OCI-LY7 (cell line): ENCODE measurements around the gene AGTRAP. TPM values are rescaled to one million over a fixed set of nuclear protein-coding genes. Genes with fewer than 3 reads are reported as not detected.

ENCODE experiments used
- BruUV-seq: library from RNA; stranded (reverse); fragments of 400-500 nt; replicated peaks from 2 replicates; lab custom pipeline; 2021; lab: Mats Ljungman, UMichigan
- CTCF ChIA-PET: fragments of 300-600 bp; sonication (Branson Sonifier 250); formaldehyde crosslinking; loops from one replicate; lab custom pipeline; 2022; ENCODE audit warnings: antibody characterized with exemption; ENCODE audit not compliant: unreplicated experiment; lab: Charles Lee
- POLR2A ChIA-PET: fragments of 300-600 bp; sonication (Branson Sonifier 250); formaldehyde crosslinking; loops from one replicate; lab custom pipeline; 2022; ENCODE audit warnings: antibody characterized with exemption; lab: Charles Lee
- DNase-seq: peaks from one replicate; pipeline ENCODE4 v3.0.0-alpha.2; 2015; ENCODE audit warnings: low spot score
- H2AFZ ChIP-seq: fragments of 200-600 bp; sonication (generic), shearing (Covaris generic); 2 replicates; pipeline ENCODE4 v1.6.1; 2014; ENCODE audit warnings: mild to moderate bottlenecking, antibody characterized with exemption, low read length, moderate library complexity
- H3K27ac ChIP-seq: fragments of 200-600 bp; sonication (generic); 2 replicates; pipeline ENCODE4 v1.5.1; 2014; ENCODE audit warnings: mixed run types, low read depth, mild to moderate bottlenecking, moderate library complexity, low read length, inconsistent platforms; ENCODE audit not compliant: poor library complexity, severe bottlenecking
- H3K36me3 ChIP-seq: fragments of 200-600 bp; sonication (generic); 2 replicates; pipeline ENCODE4 v1.6.1; 2014; ENCODE audit warnings: mild to moderate bottlenecking, antibody characterized with exemption, low read length, moderate library complexity, mixed read lengths; ENCODE audit not compliant: insufficient read depth
- H3K4me1 ChIP-seq: fragments of 200-600 bp; sonication (generic); 2 replicates; pipeline ENCODE4 v1.5.1; 2014; ENCODE audit warnings: mild to moderate bottlenecking, low read length; ENCODE audit not compliant: insufficient read depth, poor library complexity, severe bottlenecking
- H3K4me2 ChIP-seq: fragments of 200-600 bp; sonication (generic); 2 replicates; pipeline ENCODE4 v1.6.1; 2014; ENCODE audit warnings: mild to moderate bottlenecking, low read length
- H3K4me3 ChIP-seq: fragments of 200-600 bp; sonication (generic); 2 replicates; pipeline ENCODE4 v1.5.1; 2014; ENCODE audit warnings: mild to moderate bottlenecking, low read depth, low read length; ENCODE audit not compliant: poor library complexity, severe bottlenecking
- H3K79me2 ChIP-seq: fragments of 200-600 bp; sonication (generic); 2 replicates; pipeline ENCODE4 v1.6.1; 2016; ENCODE audit warnings: low read depth, mild to moderate bottlenecking, low read length, moderate library complexity, mixed read lengths; ENCODE audit not compliant: insufficient read depth
- H3K9me2 ChIP-seq: fragments of 200-600 bp; sonication (generic); 2 replicates; pipeline ENCODE4 v1.6.1; 2016; ENCODE audit warnings: mild to moderate bottlenecking, low read length, mixed read lengths; ENCODE audit not compliant: insufficient read depth
- H3K9me3 ChIP-seq: fragments of 200-600 bp; sonication (generic); 2 replicates; pipeline ENCODE4 v1.6.1; 2014; ENCODE audit warnings: mild to moderate bottlenecking, mixed run types, low read length, mixed read lengths
- H4K20me1 ChIP-seq: fragments of 200-600 bp; sonication (generic); 2 replicates; pipeline ENCODE4 v1.6.1; 2014; ENCODE audit warnings: mild to moderate bottlenecking, antibody characterized with exemption, low read length, moderate library complexity, mixed read lengths; ENCODE audit not compliant: insufficient read depth
- EZH2phosphoT487 ChIP-seq: fragments of 200-600 bp; sonication (generic); IDR thresholded peaks from 2 replicates; pipeline ENCODE4 v1.6.1; 2018; ENCODE audit warnings: low read depth, borderline replicate concordance, mild to moderate bottlenecking, mixed run types, antibody characterized with exemption, low read length, moderate library complexity, mixed read lengths
- intact Hi-C: fragments of 100-400 bp; cut with micrococcal nuclease; formaldehyde crosslinking; loops from one replicate; pipeline ENCODE4 v1.10.0; 2022; ENCODE audit not compliant: unreplicated experiment
- total RNA-seq, 2 experiments: library from RNA; depleted of rRNA in 1 of 2; stranded (reverse); fragments of >200 nt in 1 of 2; shearing (Covaris generic) in 1 of 2; gene quantifications; 2 replicates each; pipeline ENCODE4 v1.2.3, GENCODE V29; 2014 to 2022
- TF ChIP-seq, protein P1 (sequence below): fragments of 200-600 bp; sonication (generic); conservative IDR thresholded peaks from 2 replicates; pipeline ENCODE4 v1.5.1; 2014; ENCODE audit warnings: mild to moderate bottlenecking, antibody characterized with exemption, low read length, moderate library complexity, mixed read lengths

Gene AGTRAP
- total RNA-seq, 2 experiments from 2014 or later: 36.1 to 40.0 TPM

- Histone ChIP-seq H3K9me2 (no peaks in the 10 kb centered on the region), H2AFZ (no peak overlapping the region), H3K27ac (no peak overlapping the region), H3K9me3 (no peaks in the 10 kb centered on the region), H3K4me1 (no peaks in the 10 kb centered on the region), H3K36me3 (peaks cover 71% of the 10 kb centered on the region), H3K4me2 (no peak overlapping the region), H4K20me1 (no peaks in the 10 kb centered on the region), H3K4me3 (no peak overlapping the region), H3K79me2 (no peaks in the 10 kb centered on the region)
- intact Hi-C loops: no loop called here
- DNase-seq: no peak
- no TSS peak for BruUV-seq
- TF ChIP-seq EZH2phosphoT487: no peak
- TF ChIP-seq, protein P1, sequence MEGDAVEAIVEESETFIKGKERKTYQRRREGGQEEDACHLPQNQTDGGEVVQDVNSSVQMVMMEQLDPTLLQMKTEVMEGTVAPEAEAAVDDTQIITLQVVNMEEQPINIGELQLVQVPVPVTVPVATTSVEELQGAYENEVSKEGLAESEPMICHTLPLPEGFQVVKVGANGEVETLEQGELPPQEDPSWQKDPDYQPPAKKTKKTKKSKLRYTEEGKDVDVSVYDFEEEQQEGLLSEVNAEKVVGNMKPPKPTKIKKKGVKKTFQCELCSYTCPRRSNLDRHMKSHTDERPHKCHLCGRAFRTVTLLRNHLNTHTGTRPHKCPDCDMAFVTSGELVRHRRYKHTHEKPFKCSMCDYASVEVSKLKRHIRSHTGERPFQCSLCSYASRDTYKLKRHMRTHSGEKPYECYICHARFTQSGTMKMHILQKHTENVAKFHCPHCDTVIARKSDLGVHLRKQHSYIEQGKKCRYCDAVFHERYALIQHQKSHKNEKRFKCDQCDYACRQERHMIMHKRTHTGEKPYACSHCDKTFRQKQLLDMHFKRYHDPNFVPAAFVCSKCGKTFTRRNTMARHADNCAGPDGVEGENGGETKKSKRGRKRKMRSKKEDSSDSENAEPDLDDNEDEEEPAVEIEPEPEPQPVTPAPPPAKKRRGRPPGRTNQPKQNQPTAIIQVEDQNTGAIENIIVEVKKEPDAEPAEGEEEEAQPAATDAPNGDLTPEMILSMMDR: no peak
- ChIA-PET CTCF (interaction anchor here (0.6 kb wide), 1 partner anchor 78 kb away, joined by 4 read pairs; no protein-coding TSS in a partner anchor), POLR2A (interaction anchor here (0.7 to 1.1 kb wide), 2 partner anchors 16 to 24 kb away, joined by 3 read pairs; no protein-coding TSS in a partner anchor)
These were observed 60.3 kb downstream of the AGTRAP start for GRCh38 chr1:11796036-11796828.

GRCh38 chr1:11797525-11798216 lies 61.7 kb downstream of the AGTRAP start:
- no TSS peak for BruUV-seq
- Histone ChIP-seq H3K79me2 (peaks cover 8% of the 10 kb centered on the region; the same call in 1 of the 2 replicates), H3K9me3 (no peaks in the 10 kb centered on the region), H2AFZ (no peak overlapping the region), H3K36me3 (peaks cover 78% of the 10 kb centered on the region), H3K9me2 (no peaks in the 10 kb centered on the region), H3K4me3 (no peak overlapping the region), H3K4me1 (peaks cover 8% of the 10 kb centered on the region), H3K27ac (no peak overlapping the region), H3K4me2 (no peak overlapping the region), H4K20me1 (no peaks in the 10 kb centered on the region)
- POLR2A ChIA-PET: interaction anchor here (0.6 to 1.3 kb wide), 2 partner anchors 12 to 37 kb away, joined by 3 to 4 read pairs; no protein-coding TSS in a partner anchor
- intact Hi-C loops: no loop called here
- CTCF ChIA-PET: no interaction called here
- no peak for TF ChIP-seq EZH2phosphoT487
- TF ChIP-seq, protein P1: no peak
- DNase-seq: no peak
